ENCODE data around the gene MYRFL. TPM values are rescaled to one million over a fixed set of nuclear protein-coding genes. Genes with fewer than 3 reads are reported as not detected.

MYRFL gene
- total RNA-seq, 1 donor from 2014 or later: not detected

GRCh38 chr12:69824028-69824427, 999 bp upstream of the MYRFL start:
- ATAC-seq: no peak
- no peaks in the 10 kb centered on the region for H3K9me3 ChIP-seq
- intact Hi-C loops (cut with DNase I): no loop called here
- H3K27me3 ChIP-seq (ENCODE audit: low read depth): no peaks in the 10 kb centered on the region
- H3K4me3 ChIP-seq: no peak overlapping the region
- H3K36me3 ChIP-seq: no peaks in the 10 kb centered on the region
- DNase-seq: no peak
- H3K27ac ChIP-seq: no peak overlapping the region
- H3K4me1 ChIP-seq: peaks cover 7% of the 10 kb centered on the region
- TF ChIP-seq CTCF (IDR thresholded peaks at IDR 0.05): no peak

- ATAC-seq (peak in 1 of 2 donors; percentile 46), DNase-seq (no peak)
- intact Hi-C loops (cut with DNase I): no loop called here
Measured at GRCh38 chr12:69828897-69829296, 3.9 kb downstream of the MYRFL start.

GRCh38 chr12:69833696-69834095, 8.7 kb downstream of the MYRFL start:
- intact Hi-C loops (cut with DNase I): no loop called here
- ATAC-seq: no peak
- Histone ChIP-seq H3K36me3 (no peaks in the 10 kb centered on the region), H3K4me3 (no peak overlapping the region), H3K9me3 (no peaks in the 10 kb centered on the region), H3K27me3 (ENCODE audit: low read depth) (no peaks in the 10 kb centered on the region), H3K27ac (no peak overlapping the region), H3K4me1 (peaks cover 9% of the 10 kb centered on the region)
- TF ChIP-seq CTCF (IDR thresholded peaks at IDR 0.05): no peak
- no peak for DNase-seq

More at GRCh38 chr12:69828897-69829296, 3.9 kb downstream of the MYRFL start:
- Histone ChIP-seq H3K4me1 (no peaks in the 10 kb centered on the region), H3K36me3 (no peaks in the 10 kb centered on the region), H3K4me3 (no peak overlapping the region), H3K9me3 (no peaks in the 10 kb centered on the region), H3K27ac (no peak overlapping the region), H3K27me3 (ENCODE audit: low read depth) (no peaks in the 10 kb centered on the region)
- TF ChIP-seq CTCF (IDR thresholded peaks at IDR 0.05): no peak

- intact Hi-C loops (cut with DNase I): no loop called here
- Histone ChIP-seq H3K4me1 (peaks cover 9% of the 10 kb centered on the region), H3K9me3 (no peaks in the 10 kb centered on the region), H3K27me3 (ENCODE audit: low read depth) (no peaks in the 10 kb centered on the region), H3K4me3 (no peak overlapping the region), H3K27ac (no peak overlapping the region), H3K36me3 (no peaks in the 10 kb centered on the region)
- no peak for TF ChIP-seq CTCF (IDR thresholded peaks at IDR 0.05)
- ATAC-seq: no peak
- no peak for DNase-seq
Measured at GRCh38 chr12:69834147-69834546, 9.1 kb downstream of the MYRFL start.

- TF ChIP-seq CTCF (IDR thresholded peaks at IDR 0.05): no peak
- Histone ChIP-seq H3K36me3 (no peaks in the 10 kb centered on the region), H3K4me3 (no peak overlapping the region), H3K27me3 (ENCODE audit: low read depth) (no peaks in the 10 kb centered on the region), H3K9me3 (no peaks in the 10 kb centered on the region), H3K4me1 (peaks cover 9% of the 10 kb centered on the region), H3K27ac (no peak overlapping the region)
- intact Hi-C loops (cut with DNase I): no loop called here
- ATAC-seq (no peak), DNase-seq (no peak)
Measured at GRCh38 chr12:69834576-69834975, 9.5 kb downstream of the MYRFL start.

GRCh38 chr12:69835081-69835480, 10.1 kb downstream of the MYRFL start:
- no peak overlapping the region for H3K4me3 ChIP-seq
- ATAC-seq (no peak), DNase-seq (no peak)
- no peak overlapping the region for H3K27ac ChIP-seq
- peaks cover 9% of the 10 kb centered on the region for H3K4me1 ChIP-seq
- TF ChIP-seq CTCF (IDR thresholded peaks at IDR 0.05): no peak
- no peaks in the 10 kb centered on the region for H3K27me3 ChIP-seq (ENCODE audit: low read depth)
- H3K9me3 ChIP-seq: no peaks in the 10 kb centered on the region
- H3K36me3 ChIP-seq: no peaks in the 10 kb centered on the region
- intact Hi-C loops (cut with DNase I): no loop called here

Data from lower lobe of right lung (tissue), 2 donors.